Body of pancreas (tissue), 4 donors: Measurements from ENCODE around the gene HLA-DPA1.

Experiments
- CTCF ChIP-seq, 7 experiments: fragments of 450-650 bp in 4 of 7; fragments of 200-600 bp in 3 of 7; sonication (generic) in 3 of 7; IDR thresholded peaks; one replicate each; pipeline ENCODE4 v1.5.1; 2016 to 2019; ENCODE audit warnings: antibody characterized with exemption in 7 of 7
- POLR2A ChIP-seq, 3 donors: fragments of 450-650 bp; IDR thresholded peaks; one replicate each; pipeline ENCODE4 v1.6.1; 2016; ENCODE audit warnings: antibody characterized with exemption in 3 of 3, mild to moderate bottlenecking in 2 of 3

- no peak for TF ChIP-seq CTCF (IDR thresholded peaks at IDR 0.05)
- no peak for TF ChIP-seq POLR2A (IDR thresholded peaks at IDR 0.05)
Observed at GRCh38 chr6:33053230-33053629, 20.2 kb downstream of the HLA-DPA1 start.
